Gastroesophageal sphincter (tissue), 3 donors: ENCODE data around the gene SAMD4A.

ENCODE experiments used
- EP300 ChIP-seq: sonication (generic); formaldehyde crosslinking; IDR thresholded peaks from one replicate; pipeline ENCODE4 v1.6.1; 2017; ENCODE audit warnings: antibody characterized with exemption, mild to moderate bottlenecking
- POLR2A ChIP-seq, 2 donors: fragments of 450-650 bp; IDR thresholded peaks; one replicate each; pipeline ENCODE4 v1.6.1; 2017; ENCODE audit warnings: antibody characterized with exemption in 2 of 2, mild to moderate bottlenecking in 2 of 2, moderate library complexity in 1 of 2
- POLR2AphosphoS5 ChIP-seq: sonication (generic); formaldehyde crosslinking; IDR thresholded peaks from one replicate; pipeline ENCODE4 v1.6.1; 2017; ENCODE audit warnings: antibody characterized with exemption
- TF ChIP-seq, protein P1 (sequence below), 4 experiments: fragments of 200-600 bp in 2 of 4; fragments of 450-650 bp in 2 of 4; sonication (generic) in 1 of 4; IDR thresholded peaks; one replicate each; pipeline ENCODE4 v1.5.1; 2017 to 2019; ENCODE audit warnings: antibody characterized with exemption in 4 of 4, mild to moderate bottlenecking in 2 of 4, moderate library complexity in 2 of 4

DNA sequence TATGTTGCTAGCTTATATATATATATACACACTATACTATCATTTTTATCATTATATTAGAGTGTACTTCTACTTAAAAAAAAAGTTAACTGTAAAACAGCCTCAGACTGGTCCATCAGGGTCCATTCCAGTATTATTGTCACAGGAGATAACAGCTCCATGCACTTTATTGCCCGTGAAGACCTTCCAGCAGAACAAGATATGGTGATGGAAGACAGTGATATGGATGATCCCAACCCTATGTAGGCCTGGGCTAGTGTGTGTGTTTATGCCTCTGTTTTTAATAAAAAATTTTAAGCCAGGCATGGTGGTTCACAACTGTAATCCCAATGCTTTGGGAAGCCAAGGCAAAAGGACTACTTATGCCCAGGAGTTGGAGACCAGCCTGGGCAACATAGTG, 249.5 kb downstream of the SAMD4A start:
- TF ChIP-seq, protein P1, sequence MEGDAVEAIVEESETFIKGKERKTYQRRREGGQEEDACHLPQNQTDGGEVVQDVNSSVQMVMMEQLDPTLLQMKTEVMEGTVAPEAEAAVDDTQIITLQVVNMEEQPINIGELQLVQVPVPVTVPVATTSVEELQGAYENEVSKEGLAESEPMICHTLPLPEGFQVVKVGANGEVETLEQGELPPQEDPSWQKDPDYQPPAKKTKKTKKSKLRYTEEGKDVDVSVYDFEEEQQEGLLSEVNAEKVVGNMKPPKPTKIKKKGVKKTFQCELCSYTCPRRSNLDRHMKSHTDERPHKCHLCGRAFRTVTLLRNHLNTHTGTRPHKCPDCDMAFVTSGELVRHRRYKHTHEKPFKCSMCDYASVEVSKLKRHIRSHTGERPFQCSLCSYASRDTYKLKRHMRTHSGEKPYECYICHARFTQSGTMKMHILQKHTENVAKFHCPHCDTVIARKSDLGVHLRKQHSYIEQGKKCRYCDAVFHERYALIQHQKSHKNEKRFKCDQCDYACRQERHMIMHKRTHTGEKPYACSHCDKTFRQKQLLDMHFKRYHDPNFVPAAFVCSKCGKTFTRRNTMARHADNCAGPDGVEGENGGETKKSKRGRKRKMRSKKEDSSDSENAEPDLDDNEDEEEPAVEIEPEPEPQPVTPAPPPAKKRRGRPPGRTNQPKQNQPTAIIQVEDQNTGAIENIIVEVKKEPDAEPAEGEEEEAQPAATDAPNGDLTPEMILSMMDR (IDR thresholded peaks at IDR 0.05) = no peak
- TF ChIP-seq POLR2A (IDR thresholded peaks at IDR 0.05) (no peak), POLR2AphosphoS5 (no peak), EP300 (no peak)
